Gastrocnemius medialis (tissue), 4 donors: Measurements from ENCODE around the gene PLXDC2.

Experiments used
- POLR2A ChIP-seq, 2 donors: fragments of 450-650 bp; IDR thresholded peaks; one replicate each; pipeline ENCODE4 v1.6.1; 2017; ENCODE audit warnings: antibody characterized with exemption in 2 of 2, mild to moderate bottlenecking in 2 of 2, moderate library complexity in 2 of 2
- TF ChIP-seq, protein P1 (sequence below), 5 experiments: fragments of 450-650 bp in 3 of 5; fragments of 200-600 bp in 2 of 5; sonication (generic) in 2 of 5; IDR thresholded peaks in 4 of 5; conservative IDR thresholded peaks in 1 of 5; 1 replicate in 4 of 5; 2 replicates in 1 of 5; pipeline ENCODE4 v1.5.1; 2016 to 2019; ENCODE audit warnings: antibody characterized with exemption in 5 of 5, mild to moderate bottlenecking in 3 of 5, moderate library complexity in 3 of 5

DNA sequence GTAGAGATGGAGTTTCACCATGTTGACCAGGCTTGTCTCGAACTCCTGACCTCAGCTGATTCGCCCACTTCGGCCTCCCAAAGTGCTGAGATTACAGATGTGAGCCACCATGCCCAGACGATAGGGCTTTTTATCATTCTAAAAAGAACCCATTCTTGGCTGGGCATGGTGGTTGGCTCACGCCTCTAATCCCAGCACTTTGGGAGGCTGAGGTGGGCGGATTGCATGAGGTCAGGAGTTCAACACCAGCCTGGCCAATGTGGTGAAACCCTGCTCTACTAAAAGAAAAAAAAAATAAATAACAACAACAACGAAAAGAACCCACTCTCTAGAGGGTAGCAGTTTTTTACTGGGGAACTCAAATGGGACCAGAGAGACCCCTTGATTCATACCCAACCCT, 112.7 kb downstream of the PLXDC2 start:
- TF ChIP-seq, protein P1, sequence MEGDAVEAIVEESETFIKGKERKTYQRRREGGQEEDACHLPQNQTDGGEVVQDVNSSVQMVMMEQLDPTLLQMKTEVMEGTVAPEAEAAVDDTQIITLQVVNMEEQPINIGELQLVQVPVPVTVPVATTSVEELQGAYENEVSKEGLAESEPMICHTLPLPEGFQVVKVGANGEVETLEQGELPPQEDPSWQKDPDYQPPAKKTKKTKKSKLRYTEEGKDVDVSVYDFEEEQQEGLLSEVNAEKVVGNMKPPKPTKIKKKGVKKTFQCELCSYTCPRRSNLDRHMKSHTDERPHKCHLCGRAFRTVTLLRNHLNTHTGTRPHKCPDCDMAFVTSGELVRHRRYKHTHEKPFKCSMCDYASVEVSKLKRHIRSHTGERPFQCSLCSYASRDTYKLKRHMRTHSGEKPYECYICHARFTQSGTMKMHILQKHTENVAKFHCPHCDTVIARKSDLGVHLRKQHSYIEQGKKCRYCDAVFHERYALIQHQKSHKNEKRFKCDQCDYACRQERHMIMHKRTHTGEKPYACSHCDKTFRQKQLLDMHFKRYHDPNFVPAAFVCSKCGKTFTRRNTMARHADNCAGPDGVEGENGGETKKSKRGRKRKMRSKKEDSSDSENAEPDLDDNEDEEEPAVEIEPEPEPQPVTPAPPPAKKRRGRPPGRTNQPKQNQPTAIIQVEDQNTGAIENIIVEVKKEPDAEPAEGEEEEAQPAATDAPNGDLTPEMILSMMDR (IDR thresholded peaks at IDR 0.05 in 4 of 5, conservative IDR thresholded peaks at IDR 0.05 in 1 of 5), result no peak
- TF ChIP-seq POLR2A (IDR thresholded peaks at IDR 0.05), result no peak
